ENCODE data around the gene SCUBE1.

Gene SCUBE1

GRCh38 chr22:43169310-43170130 is 173.7 kb downstream of the SCUBE1 start:
- DNase-seq = no peak

DNA sequence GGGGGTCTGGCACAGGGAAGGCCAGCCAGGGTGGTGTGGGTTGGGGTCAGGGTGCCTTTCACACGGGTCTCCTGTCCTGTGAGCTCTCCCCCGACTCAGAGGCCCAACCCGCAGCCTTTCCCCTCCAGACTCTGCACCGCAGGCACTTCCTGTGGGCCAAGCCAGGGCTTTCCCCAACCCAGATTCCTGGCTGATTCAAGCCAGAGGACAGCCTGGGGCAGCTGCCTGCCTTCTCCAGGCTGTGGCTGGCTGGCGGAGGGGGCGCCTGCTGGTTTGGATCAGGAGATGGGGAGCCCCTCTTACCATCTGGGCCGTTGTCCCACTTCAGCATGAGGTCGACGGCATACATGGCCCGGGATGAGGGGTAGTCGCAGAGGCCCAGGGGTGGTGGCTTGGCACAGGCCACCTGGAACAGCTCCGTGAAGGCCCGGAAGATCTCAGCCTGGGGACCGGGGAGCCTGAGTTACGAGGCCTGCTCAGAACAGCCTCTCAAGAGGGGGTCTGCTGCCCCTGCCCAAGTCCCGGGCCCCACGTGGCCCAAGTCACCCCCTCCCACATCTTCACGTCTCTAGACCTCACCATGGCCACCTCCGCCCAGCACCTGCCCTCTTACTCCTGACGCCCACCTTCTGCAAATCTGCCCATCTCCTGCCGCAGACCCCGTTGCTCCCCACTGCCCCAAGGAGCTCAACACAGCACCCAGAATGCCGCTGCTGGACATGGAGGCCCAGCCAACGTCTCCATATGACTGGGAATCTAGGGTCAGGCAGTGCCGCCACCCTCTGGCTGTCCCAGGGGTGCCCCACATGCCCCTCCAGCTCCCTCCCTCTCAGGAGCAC is 174.5 kb downstream of the SCUBE1 start:
- no peak for DNase-seq

DNA sequence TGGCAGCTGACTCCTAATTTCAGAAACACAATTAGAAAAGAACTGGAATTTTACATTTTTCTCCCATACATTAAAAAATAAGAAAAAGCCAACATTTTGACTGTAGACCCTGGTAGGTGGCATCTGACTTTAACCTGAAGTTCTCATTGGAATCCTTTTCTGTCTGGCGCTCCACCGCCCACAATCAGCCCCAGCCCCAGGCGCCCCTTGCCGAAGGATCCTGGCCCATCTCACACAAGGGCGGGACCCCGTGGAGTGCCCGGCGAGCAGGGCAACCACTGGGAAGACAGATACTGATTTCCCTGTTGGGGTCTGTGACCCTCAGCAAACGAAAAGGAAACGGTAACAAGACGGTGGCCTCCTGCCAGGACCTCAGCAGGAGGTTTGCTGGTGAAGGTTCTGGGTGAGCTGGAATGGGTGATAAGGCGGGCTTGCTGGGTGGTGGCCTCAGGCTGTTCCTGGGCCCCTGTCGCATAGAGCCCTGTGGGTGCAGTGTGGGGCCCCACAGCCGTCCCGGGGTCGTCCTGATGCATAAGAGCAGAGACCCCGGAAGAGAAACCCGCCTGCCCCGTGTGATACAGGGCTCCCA is 176.1 kb downstream of the SCUBE1 start:
- no peak for DNase-seq

DNA sequence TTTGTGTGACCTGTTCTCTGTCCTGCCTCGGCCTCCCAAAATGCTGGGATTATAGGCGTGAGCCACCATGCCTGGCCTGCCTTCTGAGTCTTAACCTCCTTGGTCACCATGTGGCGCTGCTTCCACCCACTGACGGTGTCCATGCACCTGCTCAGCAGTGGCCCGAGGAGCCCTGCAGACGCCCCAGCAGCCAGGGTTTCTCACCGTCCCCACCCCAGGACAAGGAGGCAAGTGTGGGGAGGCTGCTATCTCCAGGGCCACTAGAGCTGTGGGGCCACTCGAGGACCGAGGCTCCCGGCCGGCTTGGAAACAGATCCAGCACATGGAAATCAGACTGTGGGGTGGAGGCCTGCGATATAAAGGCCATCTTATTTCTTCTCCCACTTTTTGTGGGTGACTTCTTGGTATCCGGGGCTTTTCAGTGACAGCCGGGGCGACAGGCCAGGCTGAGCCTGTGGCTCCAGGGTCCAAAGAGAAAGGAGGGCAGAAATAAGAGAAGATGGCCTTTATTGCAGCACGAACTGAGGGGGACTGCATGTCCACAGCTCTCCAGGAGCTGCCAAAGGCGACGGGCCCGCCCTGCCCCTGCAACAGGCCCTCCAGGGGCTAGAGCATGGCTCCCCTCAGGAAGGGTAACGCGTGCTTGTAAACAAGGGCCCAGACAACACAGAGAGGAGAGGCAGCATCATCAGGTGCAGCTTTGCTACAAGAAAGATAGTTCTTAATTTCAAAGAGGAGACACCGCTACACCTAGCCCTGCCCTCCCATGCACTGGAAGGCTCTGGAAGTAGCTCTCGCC is 176.8 kb downstream of the SCUBE1 start:
- DNase-seq = no peak

- DNase-seq = no peak
Observed at GRCh38 chr22:43164636-43165035, 178.5 kb downstream of the SCUBE1 start.

DNA sequence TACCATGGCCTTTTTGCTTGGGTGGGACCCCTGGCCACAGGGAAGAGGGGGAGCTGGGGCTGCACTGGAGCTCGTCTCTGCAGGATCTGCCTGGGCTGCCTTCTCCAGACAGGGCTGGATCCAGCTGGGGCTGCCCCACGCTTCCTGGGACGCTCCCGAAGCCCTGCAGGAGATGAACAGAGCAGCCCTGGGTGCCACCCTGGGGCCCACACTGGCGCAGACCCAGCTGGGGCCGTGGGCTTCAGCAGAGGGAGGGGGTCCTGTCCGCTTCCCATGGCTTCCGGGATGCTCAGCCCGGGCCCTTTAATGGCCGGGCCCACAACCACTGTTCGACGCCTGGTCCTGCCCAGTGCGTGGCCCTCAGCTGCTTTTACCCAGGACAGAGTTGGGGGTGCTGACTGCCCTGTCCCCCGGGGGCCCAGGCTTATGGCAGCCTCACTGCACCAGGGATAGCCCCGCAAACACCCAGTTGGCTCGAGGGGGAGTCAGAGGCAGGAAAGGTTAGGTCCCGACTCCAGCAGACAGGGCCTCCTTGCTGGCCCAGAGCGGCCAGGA is 179.9 kb downstream of the SCUBE1 start:
- no peak for DNase-seq

DNA sequence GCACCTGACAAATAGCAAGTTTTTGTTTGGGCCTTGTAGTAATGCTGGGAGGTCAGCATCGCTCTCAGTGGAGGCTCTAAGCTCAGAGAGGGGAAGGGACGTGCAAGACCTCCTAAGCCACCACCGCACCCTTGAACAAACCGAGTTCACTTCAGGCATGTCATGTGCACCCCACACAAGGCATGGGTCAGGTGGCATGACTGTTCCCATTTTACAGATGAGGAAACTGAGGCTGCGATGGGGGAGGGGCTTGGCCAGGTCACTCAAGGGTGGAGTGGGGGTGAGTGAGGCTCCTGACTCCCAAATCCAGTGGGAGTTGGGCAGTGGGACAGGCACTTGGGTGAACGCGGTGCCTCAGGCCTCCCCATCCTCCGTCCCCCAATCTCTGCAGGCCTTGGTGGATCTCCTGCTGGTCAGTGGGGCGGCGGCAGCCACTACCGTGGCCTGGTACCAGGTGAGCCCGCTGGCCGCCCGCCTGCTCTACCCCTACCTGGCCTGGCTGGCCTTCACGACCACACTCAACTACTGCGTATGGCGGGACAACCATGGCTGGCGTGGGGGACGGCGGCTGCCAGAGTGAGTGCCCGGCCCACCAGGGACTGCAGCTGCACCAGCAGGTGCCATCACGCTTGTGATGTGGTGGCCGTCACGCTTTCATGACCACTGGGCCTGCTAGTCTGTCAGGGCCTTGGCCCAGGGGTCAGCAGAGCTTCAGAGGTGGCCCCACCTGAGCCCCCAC is 180.6 kb downstream of the SCUBE1 start:
- DNase-seq = no peak

DNA sequence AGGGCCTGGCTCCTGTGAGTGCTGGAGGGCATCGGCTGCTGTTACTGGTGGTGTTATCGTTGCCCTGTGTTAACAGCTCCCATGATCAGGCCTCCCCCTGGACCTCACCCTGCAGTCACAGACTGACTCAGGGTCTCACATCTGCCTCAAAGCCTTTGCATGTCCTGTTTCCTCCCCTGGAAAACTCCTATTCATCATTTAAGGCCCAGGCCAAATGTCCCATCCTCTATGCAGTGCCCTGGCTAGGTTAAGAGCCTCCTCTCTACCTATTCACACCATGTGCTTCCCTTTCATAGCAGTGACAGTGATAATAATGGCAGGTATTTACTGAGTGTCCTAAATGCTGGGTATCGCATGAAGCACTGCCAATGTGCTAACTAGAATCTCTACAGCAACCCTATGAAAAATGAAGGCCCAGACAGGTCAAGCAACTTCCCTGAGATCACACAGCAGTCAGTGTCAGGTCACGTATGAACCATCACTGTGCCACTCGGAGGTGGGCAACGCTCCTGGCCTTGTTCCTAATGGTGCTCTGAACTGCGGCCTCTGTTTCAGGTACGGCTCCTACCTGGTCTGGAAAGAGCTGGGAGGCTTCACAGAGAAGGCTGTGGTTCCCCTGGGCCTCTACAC is 182.6 kb downstream of the SCUBE1 start:
- DNase-seq = no peak

- no peak for DNase-seq
Observed at GRCh38 chr22:43159484-43160178, 183.5 kb downstream of the SCUBE1 start.

DNA sequence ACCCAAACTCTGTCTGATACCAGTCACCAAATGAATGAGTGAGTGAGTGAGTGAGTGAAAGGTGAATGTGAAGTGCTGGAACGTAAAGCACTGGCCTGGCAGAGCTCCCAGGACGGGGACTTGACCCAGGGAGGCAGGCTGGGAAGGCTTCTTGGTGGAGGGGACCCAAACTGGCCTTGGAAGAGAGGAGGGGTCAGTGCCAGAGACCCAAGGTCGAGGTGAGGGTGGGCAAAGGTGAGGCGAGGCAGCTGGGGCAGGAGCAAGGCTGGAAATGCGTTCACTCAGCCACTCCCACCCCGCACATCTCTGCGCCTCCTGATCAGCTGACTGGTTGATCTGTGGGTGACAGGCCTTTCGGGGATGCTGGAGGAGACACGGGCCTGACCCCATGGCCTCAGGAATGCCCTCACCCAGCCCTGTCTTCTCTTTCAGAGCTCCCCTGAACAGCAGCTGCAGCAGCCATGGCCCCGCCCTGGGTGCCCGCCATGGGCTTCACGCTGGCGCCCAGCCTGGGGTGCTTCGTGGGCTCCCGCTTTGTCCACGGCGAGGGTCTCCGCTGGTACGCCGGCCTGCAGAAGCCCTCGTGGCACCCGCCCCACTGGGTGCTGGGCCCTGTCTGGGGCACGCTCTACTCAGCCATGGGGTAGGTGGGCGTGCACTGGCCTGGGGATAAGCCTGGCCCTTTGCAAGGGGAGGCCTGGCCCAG is 184.2 kb downstream of the SCUBE1 start:
- no peak for DNase-seq

DNA sequence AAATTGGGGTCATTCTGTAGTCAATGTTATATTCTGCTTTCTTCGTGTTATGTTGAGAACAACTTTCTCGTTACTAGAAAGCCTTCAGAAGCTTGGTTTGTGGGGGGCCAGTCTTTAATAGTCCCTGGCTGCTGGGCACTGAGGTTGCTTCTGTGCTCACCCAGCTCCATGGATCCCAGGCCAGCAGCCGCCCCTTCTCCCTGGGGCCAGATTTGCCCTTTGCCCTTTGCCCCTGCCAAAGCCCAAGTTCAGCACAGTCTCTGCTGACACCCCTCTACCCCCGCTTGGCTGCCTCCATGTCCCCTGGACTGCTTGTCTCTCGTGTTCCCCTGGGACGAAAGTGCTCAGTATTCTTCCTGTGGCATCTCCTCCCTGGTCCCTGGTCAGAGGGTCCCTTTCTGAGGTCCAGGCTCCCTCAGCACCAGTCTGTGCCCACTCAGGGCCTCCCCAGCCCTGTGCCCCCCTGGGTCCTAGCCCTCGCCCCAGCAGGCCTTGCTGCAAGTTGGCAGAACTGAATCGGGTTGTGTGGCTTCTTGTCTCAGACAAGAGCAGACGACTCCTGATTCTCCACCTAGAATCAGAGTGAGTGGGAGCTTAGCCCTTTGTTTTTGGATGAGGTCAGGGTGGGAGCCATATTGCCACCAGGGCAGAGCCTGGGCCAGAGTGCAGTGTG is 185.2 kb downstream of the SCUBE1 start:
- no peak for DNase-seq

DNA sequence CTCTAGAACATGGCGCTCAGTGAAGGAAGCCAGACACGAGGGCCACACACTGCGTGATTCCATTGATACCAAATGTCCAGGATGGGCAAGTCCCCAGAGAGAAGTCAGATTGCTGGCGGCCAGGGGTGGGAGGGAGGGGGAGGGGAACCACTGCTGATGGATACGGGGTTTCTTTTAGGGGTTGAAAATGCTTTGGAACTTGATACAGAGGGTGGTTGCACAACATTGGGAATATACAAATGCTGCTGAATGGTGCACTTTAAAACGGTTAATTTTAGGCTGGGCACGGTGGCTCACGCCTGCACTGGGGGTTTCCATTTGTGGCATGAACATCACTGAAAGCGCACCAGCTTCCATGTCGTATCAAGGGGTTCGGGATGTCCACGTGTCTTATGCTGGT is 186.8 kb downstream of the SCUBE1 start:
- DNase-seq = no peak

DNA sequence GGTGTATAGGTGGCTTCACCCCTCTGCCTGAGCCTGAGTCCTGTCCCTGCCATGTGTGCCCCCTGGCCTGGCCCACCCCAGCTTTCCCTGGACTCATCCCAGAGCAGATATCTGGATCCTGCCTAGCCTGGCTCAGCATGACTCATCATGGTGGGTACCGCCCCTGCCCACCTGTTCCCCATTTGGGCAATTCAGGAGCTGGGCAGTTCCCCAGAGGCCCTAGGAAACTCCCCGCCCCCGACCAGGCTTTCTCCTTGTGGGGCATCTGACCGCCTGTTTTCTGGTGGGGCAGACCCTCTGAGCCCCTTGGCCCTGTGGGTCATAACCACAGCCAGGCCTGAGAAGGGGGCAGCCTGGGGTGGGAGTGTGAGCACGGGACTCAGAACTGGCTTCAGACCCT is 187.4 kb downstream of the SCUBE1 start:
- DNase-seq = no peak

GRCh38 chr22:43154887-43155536 is 188.2 kb downstream of the SCUBE1 start:
- DNase-seq = peak; percentile 40

DNA sequence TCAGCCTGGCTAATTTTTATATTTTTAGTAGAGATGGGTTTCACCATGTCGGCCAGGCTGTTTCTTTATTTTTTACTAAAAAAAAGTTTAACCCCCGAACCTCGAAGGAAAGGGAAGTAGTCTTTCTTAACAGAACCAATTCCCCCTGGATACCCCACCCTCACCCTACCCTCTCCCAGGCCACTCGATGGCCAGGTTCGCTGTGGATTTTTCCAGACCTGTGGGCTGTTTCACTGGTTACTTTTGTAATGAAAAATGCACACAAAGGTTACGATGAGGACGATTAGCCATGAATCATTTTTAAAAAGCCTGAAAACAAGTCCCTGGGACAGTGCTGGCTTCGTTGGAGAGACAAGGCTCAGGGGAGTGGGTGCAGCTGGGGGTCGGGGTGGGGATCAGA is 189.3 kb downstream of the SCUBE1 start:
- DNase-seq = peak; percentile 38

DNA sequence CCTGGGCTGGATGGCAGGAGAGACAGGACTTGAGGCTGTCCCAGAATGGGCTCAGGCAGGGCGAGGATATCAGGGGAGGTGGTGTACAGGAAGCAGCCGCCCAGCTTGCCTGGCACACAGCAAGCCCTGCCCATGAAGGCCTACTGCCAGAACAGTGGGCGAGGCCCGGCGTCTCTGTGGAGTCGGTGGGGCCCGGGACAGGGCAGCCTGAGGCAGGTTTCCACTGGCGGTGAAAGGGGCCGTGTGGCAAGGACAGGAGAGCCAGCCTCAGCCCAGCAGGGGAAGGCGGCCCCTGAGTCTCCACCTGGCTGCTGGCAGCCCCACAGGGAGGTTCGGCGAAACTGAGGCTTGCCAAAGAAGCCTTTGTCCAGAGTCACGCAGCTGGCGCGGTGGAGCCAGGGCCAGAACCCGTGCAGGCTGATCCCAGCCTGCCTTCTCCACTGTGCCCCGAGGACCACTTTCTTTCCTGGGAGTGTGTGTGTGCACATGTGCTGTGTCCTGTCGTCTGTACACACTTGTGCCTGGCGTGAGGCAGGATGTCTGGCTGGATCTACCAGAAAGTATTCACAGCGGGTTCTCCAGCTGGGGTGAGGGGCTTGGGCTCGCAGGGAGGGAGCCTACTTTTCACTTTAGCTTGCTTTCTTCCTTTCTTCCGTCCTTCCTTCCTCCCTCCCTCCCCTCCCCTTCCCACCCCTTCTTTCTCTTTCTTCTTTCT is 190.7 kb downstream of the SCUBE1 start:
- peak; percentile 8 for DNase-seq

DNA sequence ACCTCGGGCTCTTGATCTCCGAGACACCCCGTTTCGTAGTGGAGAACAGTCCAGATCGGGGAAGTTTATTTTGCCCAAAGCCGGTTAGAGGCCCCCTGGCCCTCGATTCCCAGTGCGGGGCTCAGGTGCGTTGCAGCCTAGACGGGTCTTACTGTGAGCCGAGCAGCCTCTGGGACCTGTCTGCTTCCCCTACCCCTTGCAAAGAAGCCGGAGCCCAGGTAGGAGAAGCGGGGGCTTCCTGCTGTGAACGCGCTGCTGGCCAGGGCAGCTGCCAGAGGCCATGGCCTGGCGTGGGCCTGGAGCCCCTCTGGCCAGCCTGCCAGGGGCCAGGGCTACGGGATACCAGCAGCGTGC is 191.2 kb downstream of the SCUBE1 start:
- DNase-seq = no peak

GRCh38 chr22:43151251-43152002 is 191.7 kb downstream of the SCUBE1 start, which contains the start of gene TSPO:
Gene TSPO (plus strand): TSS chr22:43151559. CDS start chr22:43159239, 7,680 bp downstream.
- peak; percentile 29 for DNase-seq

Measured in MV-4-11 (cell line).